Hippocampal formation (tissue), 2 donors: ENCODE data around the gene KCND2.

Experiments
- DNase-seq, 2 donors: peaks; one replicate each; lab custom pipeline; 2025; lab: John Stamatoyannopoulos, UW

Gene KCND2

DNA sequence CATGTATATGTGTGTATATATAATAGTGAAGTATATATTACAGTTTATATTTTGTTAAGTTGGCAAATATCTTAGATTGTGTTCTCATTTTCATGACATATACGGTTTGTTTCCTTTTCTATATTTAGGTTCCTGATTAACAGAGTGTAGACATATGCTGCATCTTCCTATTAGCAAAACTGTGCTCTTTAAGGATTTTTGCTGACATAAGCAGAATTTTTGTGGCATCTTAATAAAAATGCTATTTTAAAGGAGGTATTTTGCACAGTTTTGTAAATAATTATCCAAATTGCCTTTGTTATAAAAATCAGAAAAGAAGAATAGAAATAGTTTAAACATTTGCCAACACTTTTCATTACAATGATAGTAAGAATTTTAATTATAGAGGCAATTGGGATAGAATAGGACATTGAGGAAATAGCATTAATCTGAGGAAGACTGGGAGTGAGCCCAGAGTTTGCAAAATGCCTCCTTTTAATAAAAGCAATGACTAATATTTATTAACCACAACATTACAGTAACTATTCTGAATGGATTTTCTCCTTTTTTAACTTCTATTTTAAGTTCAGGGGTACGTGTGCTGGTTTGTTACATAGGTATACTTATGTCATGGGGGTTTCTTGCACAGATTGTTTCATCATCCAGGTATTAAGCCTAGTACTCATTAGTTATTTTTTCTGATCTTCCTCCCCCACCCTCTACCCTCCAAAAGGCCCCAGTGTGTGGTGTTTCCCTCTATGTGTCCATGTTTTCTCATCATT, 38.2 kb downstream of the KCND2 start:
- no peak for DNase-seq

DNA sequence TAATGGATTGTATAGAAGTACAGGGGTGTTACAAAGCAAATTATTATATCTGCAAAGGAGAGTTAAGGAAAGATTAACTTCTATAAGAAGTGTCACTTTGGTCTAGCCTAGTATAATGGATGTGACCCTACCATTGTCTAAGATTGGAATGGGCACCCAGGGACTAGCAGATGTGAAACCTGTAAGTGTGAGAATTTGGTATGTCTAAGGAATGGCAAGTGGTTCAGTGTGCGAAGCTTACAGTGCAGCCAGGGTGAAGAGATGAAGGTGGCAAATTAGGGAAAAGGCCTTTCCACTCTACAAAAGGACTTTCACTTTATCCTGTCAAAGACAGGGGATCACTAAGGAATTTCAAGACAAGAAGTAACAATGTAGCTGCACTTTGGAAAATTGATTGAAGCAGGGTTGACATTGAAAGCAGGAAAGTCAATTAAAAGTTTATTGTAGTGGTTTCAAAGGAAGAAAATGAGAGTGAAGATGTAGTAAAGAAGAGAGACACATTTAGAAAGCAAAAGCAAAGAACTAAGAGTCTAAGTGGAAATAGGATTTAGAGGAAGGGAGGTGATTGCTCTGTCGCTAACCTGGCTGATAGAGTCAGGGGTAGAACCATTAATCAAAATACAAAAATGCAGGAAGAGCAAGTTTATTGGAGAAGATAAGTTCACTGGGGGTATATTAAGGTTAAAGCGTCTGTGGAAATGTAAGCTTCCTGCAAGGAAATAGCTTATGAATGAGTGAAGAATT, 47.4 kb downstream of the KCND2 start:
- DNase-seq: no peak

GRCh38 chr7:120327054-120327453, 54.1 kb downstream of the KCND2 start:
- DNase-seq: no peak

GRCh38 chr7:120332433-120332832, 59.5 kb downstream of the KCND2 start:
- DNase-seq: no peak

- DNase-seq: no peak
These were observed 61.5 kb downstream of the KCND2 start for GRCh38 chr7:120334475-120334874.

- no peak for DNase-seq
These were observed 64.4 kb downstream of the KCND2 start for GRCh38 chr7:120337308-120337907.

GRCh38 chr7:120344276-120344675, 71.3 kb downstream of the KCND2 start:
- no peak for DNase-seq

- no peak for DNase-seq
These were observed 80.2 kb downstream of the KCND2 start for GRCh38 chr7:120353171-120353570.

- no peak for DNase-seq
These were observed 87.9 kb downstream of the KCND2 start for GRCh38 chr7:120360918-120361317.

DNA sequence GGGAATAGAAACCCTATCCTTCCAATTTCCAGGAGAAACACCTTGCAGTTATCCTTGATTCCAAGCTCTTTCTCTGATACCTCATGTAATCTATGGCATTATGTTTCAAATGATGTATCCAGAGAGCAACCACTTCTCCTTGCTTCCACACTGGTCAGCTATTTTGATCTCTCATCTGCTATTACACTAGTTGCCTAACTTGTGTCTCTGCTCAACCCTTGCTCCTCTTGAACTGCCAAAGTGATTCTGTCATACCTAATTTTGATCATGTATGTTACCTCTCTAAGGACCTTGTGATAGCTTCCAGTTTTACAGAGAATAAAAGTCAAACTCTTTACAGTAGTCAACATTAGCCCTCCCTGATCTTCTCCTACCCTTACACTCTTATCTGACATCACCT, 90.4 kb downstream of the KCND2 start:
- DNase-seq: no peak

DNA sequence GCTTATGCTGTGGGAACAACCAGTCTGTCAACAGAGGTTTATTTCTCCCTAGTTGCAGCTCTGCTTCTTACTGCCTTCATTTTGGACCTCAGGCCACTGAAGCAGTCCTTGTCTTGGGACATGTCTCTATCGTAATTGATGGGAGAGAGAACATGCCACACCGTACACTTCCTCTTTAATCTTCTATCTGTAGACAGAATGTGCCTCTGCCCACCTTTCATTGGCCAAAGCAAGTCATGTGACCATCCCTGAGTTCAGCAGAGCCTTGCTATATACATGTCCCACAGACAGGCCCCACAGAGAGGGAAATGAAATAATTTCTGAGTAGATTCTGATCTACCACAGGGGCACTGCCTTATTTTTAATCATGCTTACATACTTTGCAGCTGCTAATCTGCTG, 98.0 kb downstream of the KCND2 start:
- no peak for DNase-seq

DNA sequence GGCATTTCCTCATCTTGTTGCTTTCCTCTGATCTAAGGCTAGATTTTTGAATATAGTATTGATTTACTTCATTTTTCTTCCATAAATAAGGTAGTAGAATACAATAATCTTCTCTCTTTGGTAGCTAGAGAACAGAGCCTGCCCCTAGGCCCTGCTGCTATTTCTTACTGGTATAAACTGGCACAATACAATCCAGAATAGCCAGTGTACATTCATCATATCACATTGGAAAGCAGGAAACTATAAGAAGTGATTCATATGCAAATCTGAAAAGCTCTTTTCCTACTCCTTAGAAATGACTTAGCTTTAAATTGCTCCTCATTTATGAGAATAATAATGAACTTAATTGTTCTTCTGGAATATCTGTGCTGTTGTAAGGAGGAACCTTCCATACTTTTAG, 100.2 kb downstream of the KCND2 start:
- no peak for DNase-seq

GRCh38 chr7:120394595-120394994, 121.6 kb downstream of the KCND2 start:
- DNase-seq: no peak

- DNase-seq: no peak
These were observed 122.6 kb downstream of the KCND2 start for GRCh38 chr7:120395526-120396019.

- no peak for DNase-seq
These were observed 125.5 kb downstream of the KCND2 start for GRCh38 chr7:120398284-120399000.

DNA sequence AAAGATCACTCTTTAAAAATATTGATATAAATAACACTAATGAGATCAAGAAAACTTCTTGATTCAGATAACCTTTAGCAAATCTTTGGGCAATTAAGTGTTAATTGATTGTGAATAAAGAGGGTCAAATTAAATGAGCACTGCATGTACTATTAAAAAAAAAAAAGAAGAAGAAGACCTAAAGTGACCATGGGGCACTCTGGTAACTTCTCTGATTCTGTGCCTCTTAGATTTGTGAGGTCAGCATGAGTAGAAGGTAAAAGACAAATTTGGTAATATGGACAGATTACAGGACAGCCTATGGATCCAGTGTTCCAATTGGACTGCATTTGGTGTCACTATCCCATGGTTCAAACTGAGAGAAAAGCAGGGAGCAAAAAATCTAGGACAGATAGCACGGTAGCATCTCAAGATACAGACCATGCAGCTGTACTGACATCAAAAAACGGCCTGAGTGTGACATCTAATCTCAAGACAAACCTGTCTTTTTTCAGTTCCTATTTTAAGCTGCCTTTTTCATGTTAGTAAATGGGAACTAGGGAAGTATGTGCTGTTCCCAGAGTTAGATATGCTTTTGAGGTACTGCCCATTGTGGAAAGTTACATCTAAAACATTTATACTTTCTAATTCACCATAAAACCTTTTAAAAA, 128.0 kb downstream of the KCND2 start:
- DNase-seq: no peak

DNA sequence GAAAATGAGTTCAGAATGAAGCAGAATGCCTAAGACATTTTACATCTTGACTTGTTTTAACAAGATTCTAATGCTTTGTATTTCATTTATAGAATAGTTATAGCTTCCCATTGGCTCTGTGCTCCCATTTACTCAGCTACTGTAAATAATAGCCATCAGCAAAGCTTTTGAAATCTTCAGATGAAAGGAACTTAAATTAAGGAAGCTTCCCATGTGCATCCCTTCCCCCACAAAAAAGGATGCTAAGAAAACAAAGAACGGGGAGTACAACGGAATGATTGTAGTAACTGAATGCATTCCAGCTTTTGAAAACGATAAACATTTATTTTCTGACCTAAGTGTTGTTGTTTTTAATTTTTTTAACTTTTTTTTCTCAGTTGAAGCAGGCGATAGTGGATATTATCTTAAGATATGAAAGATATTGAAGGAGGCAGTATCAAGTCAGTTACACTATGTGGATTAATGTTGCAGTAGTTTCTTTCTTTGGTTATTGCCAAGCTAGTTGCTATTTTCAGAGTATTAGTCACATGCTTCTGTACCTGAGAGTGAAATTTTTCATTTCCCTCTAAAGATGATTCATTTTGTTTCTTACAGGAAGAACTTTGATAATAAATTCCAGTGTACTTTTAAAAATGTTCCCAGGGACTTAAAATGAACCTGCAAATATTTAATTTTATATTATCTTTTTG, 129.2 kb downstream of the KCND2 start:
- DNase-seq: no peak

- DNase-seq: no peak
These were observed 129.8 kb downstream of the KCND2 start for GRCh38 chr7:120402801-120403200.

- no peak for DNase-seq
These were observed 131.1 kb downstream of the KCND2 start for GRCh38 chr7:120404042-120404441.

DNA sequence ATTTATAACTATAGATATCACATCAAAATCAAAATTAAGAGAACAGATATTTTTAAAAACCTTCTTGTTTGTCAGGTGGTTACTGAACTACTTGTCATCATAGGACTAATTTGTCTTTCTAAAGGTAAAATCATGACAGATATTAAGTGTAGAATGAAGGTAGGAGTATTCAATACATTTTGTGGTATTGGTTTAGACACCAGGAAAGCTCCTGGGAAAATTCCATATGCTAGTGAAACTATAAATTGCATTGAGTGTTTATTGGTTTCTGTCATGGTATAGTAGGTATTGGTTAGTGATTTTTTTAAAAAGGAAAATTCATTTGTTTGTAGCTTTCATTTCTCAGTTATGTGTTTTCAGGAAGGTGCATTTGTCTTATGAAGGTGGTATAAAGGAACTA, 132.7 kb downstream of the KCND2 start:
- DNase-seq: no peak

- no peak for DNase-seq
These were observed 134.0 kb downstream of the KCND2 start for GRCh38 chr7:120407010-120407409.
